NOMO-1 treated with dmso at 0.1 percent for 144 hours (cell line): ENCODE measurements around the gene PARP9.
"Not testable (repeated sequence)": the region's sequence is repeated elsewhere in the genome, so short reads cannot be mapped to it uniquely, and the experiment has no call there.

Source experiments
- DNase-seq: peaks from one replicate; lab custom pipeline; 2025; ENCODE audit not compliant: unreplicated experiment; lab: John Stamatoyannopoulos, UW

The PARP9 gene

DNA sequence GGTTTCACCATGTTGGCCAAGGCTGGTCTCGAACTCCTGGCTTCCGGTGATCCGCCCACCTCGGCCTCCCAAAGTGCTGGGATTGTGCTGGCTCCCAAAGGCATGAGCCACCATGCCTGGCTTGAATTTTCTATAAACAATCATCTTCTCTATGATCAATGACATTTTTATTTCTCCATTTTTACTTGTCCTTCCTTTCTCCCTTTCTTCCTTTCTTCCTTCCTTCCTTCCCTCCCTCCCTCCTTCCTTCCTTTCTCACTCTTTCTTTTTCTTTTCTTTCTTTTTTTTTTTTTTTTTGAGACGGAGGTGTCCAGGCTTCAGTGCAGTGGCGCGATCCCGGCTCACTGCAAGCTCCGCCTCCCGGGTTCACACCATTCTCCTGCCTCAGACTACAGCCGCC, 40.8 kb downstream of the PARP9 start:
- no peak for DNase-seq

GRCh38 chr3:122520861-122521260, 43.2 kb downstream of the PARP9 start:
- no peak for DNase-seq

GRCh38 chr3:122519693-122520092, 44.4 kb downstream of the PARP9 start:
- no peak for DNase-seq

- DNase-seq: no peak
Observed at GRCh38 chr3:122516846-122517360, 47.2 kb downstream of the PARP9 start.

DNA sequence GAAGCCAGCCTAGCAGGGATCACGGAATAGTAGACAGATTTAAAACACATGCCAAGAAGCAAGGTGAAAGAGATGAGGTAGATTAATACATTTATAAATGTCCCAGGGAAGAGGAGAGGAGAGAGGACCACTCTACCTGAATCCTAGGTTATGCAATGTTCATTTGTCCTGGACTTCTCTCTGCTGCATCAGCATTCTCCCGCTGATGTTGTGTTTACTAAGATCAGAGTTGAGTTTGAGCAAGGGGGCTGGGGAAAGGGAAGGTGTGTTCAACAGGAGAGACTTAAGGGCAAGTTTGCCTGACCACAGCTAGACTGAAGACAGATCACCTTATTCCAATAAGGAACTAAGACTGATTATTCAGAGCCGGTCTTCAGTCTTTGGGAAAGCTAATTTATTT, 48.2 kb downstream of the PARP9 start:
- no peak for DNase-seq

DNA sequence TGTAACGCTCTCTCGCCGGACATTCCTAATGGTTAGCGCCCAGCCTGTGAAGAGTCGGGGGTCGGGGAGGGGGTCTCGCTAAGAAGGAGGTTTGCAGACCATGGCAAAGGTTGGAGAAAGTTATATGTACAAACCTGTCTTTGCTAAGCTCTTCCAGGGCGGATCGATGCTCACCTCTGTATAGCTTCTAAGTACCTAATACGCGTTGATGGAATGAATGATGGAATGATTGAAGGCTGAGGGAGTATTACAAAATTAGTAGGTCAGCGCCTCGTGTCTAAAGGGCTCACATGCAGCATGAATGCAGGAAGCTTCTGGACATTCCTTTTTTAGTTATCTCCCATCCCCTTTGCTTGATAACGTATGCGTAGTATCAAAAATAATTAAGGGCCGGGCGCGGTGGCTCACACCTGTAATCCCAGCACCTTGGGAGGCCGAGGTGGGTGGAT, 49.1 kb downstream of the PARP9 start:
- no peak for DNase-seq

GRCh38 chr3:122514123-122515019, 49.7 kb downstream of the PARP9 start, which contains the start of gene KPNA1:
TSS of gene KPNA1 (minus strand) at chr3:122514939. CDS start at chr3:122496565, 18,374 bp downstream.
- DNase-seq: peak; percentile 77

GRCh38 chr3:122513386-122514122, 50.5 kb downstream of the PARP9 start:
- DNase-seq: no peak

GRCh38 chr3:122512284-122512683, 51.8 kb downstream of the PARP9 start:
- DNase-seq: no peak

DNA sequence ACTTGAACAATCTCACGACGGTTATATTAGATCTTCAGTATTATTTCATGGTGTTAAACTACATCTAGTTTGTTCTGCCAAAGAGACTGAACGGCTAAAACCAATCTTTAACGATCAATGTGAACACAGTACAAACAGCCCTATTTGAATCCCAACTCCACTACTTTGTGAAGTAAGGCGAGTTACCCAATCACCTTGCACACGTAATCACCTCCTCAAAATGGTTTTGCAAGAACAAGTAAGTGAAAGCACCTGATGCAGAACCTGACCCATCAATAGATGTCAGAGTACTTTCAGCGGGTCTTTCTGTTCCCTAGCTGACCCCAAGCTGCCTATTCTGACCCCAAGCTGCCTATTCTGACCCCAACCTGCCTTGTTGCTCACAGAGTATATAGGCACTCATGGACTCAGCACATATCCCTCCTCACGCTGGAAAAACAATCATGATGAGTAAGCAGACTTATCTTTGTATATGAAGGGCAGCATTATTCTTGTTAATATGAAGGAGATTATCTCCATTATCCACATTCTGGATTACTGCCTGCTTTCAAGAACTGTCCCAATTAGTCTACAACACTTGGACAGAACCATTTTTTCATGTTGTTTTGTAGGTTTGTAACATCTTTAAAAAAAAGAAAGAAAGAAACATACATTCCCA, 53.1 kb downstream of the PARP9 start:
- DNase-seq: no peak

DNA sequence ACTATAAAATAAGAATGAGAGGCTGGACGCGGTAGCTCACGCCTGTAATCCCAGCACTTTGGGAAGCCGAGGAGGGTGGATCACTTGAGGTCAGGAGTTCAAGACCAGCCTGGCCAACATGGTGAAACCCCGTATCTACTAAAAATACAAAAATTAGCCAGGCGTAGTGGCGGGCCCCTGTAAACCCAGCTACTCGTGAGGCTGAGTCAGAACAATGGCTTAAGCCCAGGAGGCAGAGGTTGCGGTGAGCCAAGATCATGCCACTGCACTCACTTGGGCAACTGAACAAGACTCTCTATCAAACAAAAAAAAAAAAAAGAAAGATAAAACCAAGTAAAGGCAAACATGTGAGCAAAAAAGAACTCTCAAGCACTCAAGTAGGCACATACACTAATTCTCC, 55.2 kb downstream of the PARP9 start:
- DNase-seq: not testable (repeated sequence)

DNA sequence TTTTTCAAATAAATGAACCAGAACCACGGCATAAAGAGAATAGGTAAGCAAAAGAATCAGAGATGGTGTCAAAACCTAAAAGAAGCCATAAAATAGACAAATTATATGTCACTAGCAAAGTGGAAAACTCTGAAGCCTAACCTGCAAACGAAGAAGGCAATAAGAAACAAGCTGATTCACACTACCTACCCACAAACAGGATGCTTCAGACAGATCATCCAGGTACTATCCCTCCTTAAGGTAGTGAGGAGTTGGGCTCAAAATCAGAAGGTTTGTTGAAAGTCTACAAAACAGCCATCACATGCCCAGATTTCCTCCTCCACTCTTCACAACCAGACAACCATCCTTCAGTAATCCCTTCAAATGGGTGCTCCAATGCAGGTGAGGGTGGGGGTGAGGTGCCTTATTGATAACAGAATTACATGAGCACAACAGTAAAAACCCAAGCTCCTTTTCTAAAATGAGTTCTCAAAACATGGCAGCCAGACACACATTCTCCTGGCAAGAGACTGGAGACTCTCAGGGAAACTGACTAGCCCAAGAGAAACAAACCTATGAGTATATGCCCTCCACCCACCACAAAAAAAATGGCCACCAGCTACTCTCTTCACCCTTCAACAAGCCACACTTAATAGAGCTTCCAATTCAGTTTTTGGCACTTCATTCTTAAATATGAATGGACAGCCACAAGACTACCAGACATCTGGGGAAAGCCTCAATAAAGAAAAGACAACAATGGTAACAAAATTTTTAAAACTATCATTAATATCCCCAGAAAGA, 55.8 kb downstream of the PARP9 start:
- no peak for DNase-seq

GRCh38 chr3:122506450-122506849, 57.6 kb downstream of the PARP9 start:
- DNase-seq: no peak

- DNase-seq: no peak
Observed at GRCh38 chr3:122505676-122506075, 58.4 kb downstream of the PARP9 start.

DNA sequence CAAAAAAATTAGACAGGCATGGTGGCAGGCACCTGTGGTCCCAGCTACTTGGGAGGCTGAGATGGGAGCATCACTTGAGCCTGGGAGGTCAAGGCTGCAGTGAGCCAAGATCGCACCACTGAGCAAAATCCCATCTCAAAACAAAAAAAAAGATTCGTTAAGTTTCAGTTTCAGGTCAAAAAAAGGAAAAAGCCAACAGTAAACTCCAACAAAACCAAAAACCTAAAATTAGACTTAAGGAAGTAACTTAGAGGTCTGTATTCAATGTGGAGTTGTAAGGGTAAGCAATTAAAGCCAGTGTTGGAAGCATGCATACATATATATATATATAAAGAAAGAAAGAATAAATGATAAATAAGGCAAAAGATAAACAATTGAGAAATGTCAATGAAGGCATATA, 61.2 kb downstream of the PARP9 start:
- DNase-seq: peak; percentile 60

DNA sequence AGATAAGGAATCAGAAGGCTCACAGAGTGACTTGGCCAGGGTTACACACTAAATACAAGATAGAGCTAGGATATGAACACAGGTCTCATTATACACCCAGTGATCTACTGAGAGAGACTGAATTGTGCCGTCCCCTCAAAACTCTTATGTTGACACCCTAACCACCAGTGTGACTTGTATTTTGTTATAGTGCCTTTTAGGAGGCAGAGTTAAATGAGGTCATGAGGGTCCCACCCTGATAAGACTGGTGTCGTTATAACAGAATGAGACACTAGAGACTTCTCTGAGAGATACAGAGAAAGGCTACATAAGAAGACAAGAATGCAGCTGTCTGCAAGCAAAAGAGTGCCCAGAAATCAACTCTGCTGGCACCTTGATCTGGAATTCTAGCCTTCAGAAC, 62.0 kb downstream of the PARP9 start:
- DNase-seq: no peak

GRCh38 chr3:122500964-122501363, 63.1 kb downstream of the PARP9 start:
- DNase-seq: not testable (repeated sequence)

GRCh38 chr3:122498152-122498551, 65.9 kb downstream of the PARP9 start:
- DNase-seq: no peak

- peak; percentile 86 for DNase-seq
Observed at GRCh38 chr3:122497425-122497824, 66.7 kb downstream of the PARP9 start.

DNA sequence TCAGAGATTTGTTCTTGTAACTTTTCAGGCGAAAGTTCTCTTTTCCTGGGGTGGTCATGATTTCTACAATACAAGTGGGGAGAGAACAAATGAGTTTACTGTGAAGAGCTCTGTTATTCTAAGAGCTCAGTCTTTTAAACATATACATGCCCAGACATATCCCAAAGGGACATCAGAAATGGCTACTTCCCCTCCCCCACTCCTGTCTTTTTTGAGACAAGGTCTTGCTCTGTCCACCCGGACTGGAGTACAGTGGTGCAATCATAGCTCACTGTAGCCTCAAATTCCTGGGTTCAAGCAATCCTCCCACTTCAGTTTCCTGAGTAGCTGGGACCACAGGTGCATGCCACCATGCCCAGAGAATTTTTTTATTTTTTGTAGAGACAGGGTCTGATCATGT, 67.6 kb downstream of the PARP9 start:
- no peak for DNase-seq

DNA sequence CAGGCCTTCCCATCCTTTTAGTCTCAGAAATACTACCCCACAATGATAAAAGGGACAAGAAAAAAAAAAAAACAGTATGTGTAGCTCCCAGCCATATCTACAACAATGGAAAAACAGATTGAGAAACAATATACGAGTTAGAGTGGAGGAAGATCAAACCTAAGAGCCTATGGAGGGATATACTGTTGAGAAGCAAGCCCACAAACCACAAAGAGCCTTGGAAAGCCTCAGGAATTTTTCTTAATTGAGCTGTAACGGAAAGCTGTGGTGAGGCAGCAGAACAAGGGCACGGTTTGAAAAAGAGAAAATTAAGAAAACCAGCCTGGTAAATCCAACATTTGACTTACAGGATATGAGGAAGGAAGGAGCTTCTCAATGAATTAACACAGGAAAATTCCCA, 70.8 kb downstream of the PARP9 start:
- no peak for DNase-seq
